ENCODE measurements around the gene PRKG1.

Gene PRKG1

DNA sequence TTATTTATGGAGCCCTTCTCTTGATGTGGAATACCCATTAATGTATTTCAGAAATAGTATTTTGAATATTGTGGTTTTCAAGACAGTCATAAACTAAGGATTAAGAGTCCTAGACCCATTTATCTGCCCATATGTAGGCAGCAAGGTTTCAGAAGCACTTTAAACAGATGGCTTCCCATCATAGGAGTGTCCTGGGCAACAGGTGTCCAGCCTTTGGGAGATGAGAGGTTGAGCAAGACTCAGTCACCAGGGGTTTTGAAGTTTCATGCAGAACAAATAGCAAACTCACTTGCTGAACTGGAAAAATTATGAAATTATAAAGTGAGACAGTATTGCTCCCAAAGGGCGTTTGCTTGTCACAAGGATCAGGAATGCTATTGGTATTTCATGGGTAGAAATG is 818.0 kb downstream of the PRKG1 start:
- Histone ChIP-seq H3K4me2 (ENCODE audit: low read length) (no peak overlapping the region), H3K4me3 (ENCODE audit: low read length) (no peak overlapping the region), H4K5ac (ENCODE audit: low read length) (no peak overlapping the region), H2BK120ac (ENCODE audit: low read depth, low read length) (no peak overlapping the region), H3K9ac (ENCODE audit: low read length) (no peak overlapping the region), H3K23ac (ENCODE audit: low read length) (no peak overlapping the region), H3K79me2 (ENCODE audit: control insufficient read depth, insufficient read depth, low read length) (no peaks in the 10 kb centered on the region), H2AK5ac (ENCODE audit: low read length) (no peak overlapping the region), H3K4ac (ENCODE audit: low read depth, low read length) (no peak overlapping the region), H3K4me1 (ENCODE audit: control insufficient read depth, low read depth, low read length) (no peaks in the 10 kb centered on the region), H4K8ac (ENCODE audit: low read depth, low read length) (no peak overlapping the region), H2BK5ac (ENCODE audit: low read length) (no peak overlapping the region), H3K27me3 (ENCODE audit: insufficient read depth, low read length, poor library complexity) (no peaks in the 10 kb centered on the region), H3K56ac (ENCODE audit: low read length) (no peak overlapping the region), H2BK15ac (replicated peaks; ENCODE audit: low read depth) (no peak overlapping the region), H3K36me3 (ENCODE audit: control insufficient read depth, insufficient read depth, low read length) (no peaks in the 10 kb centered on the region), H3K18ac (ENCODE audit: low read length) (no peak overlapping the region), H3K27ac (ENCODE audit: low read depth, low read length) (no peak overlapping the region), H3K79me1 (ENCODE audit: low read length) (no peaks in the 10 kb centered on the region)
- DNase-seq = no peak
- no CpG with 5 or more reads among the region's 1 CpG for WGBS (ENCODE audit: extremely low coverage, insufficient coverage, low lambda C conversion rate)

DNA sequence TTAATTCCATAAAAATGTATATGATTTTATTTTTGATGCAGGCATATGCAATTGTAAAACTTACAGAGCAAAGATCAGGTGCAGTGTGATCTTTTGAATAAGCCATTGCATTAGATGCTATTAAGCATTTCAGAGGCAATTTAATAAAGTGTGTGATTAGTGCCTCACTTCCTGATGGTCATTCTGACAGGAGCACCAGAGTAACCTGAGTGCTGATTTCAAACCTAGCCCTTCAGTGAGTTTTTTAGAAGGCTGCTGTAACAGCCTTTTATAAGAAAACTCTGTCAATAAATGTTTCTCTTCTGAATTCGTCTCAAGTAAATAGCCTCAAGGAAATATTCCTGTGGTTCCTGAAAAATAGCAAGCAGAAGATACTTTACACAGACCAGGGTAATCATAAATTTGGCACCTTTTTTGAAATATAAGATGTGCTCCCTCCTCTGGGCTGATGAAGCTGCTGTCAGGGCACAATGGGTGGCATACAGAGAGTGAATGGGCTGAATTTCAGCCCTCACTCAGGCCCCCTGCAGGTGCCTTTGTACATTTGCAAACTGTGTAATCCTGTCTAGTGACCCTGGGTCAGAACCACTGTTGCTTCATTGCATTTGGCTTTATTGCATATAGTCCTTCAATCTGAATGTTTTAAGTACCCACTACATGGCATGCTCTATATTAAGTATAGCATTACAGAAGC is 818.8 kb downstream of the PRKG1 start:
- Histone ChIP-seq H3K79me1 (ENCODE audit: low read length) (no peaks in the 10 kb centered on the region), H3K4me2 (ENCODE audit: low read length) (no peak overlapping the region), H2BK120ac (ENCODE audit: low read depth, low read length) (no peak overlapping the region), H3K27me3 (ENCODE audit: insufficient read depth, low read length, poor library complexity) (no peaks in the 10 kb centered on the region), H4K8ac (ENCODE audit: low read depth, low read length) (no peak overlapping the region), H3K23ac (ENCODE audit: low read length) (no peak overlapping the region), H3K79me2 (ENCODE audit: control insufficient read depth, insufficient read depth, low read length) (no peaks in the 10 kb centered on the region), H3K36me3 (ENCODE audit: control insufficient read depth, insufficient read depth, low read length) (no peaks in the 10 kb centered on the region), H2BK15ac (replicated peaks; ENCODE audit: low read depth) (no peak overlapping the region), H3K4ac (ENCODE audit: low read depth, low read length) (no peak overlapping the region), H4K5ac (ENCODE audit: low read length) (no peak overlapping the region), H3K18ac (ENCODE audit: low read length) (no peak overlapping the region), H3K4me1 (ENCODE audit: control insufficient read depth, low read depth, low read length) (no peaks in the 10 kb centered on the region), H3K9ac (ENCODE audit: low read length) (no peak overlapping the region), H3K4me3 (ENCODE audit: low read length) (no peak overlapping the region), H2BK5ac (ENCODE audit: low read length) (no peak overlapping the region), H2AK5ac (ENCODE audit: low read length) (no peak overlapping the region), H3K27ac (ENCODE audit: low read depth, low read length) (no peak overlapping the region), H3K56ac (ENCODE audit: low read length) (no peak overlapping the region)
- no CpG with 5 or more reads among the region's 1 CpG for WGBS (ENCODE audit: extremely low coverage, insufficient coverage, low lambda C conversion rate)
- DNase-seq = peak; percentile 53

DNA sequence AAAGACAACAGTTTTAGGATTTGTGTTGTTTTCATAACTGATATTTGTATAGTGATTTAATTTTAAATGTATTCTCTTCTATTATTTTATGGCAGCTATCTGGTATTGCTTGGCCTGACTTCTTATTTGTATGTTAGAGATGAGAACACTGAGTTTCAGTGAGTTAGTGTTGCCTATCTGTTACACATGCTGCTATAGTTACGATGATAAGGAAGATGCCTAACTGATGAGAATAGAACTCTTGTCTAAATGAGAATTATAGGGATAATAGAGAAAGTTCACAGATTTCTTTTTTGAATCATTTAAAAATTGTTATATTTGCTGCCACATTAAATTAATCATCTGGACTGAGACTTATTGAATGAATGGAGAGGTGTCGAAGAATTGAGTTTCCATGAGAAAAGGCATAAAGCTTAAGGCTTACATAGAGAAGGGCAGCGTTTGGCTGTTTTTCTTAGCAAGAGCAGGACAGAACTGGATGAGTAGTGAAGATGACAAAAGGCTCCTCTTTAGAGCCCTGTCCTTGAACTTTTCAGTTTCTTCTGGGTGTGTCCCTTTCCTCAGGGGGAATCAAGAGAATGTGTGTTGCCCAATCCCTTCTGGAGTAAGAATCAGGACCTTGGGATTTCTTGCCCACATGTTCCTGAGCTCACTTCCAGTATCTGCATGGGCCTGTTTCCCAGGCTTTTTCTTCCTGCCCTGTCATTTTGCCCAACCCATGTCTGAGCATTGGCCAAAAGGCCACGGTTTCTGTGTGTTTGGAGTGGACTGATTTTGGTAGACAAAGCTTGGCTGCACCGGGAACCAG is 820.7 kb downstream of the PRKG1 start:
- H3K27ac ChIP-seq (ENCODE audit: low read depth, low read length) = no peak overlapping the region
- no peak overlapping the region for H3K4ac ChIP-seq (ENCODE audit: low read depth, low read length)
- DNase-seq = no peak
- H2AK5ac ChIP-seq (ENCODE audit: low read length) = no peak overlapping the region
- no peak overlapping the region for H3K23ac ChIP-seq (ENCODE audit: low read length)
- no peak overlapping the region for H3K4me2 ChIP-seq (ENCODE audit: low read length)
- H3K4me1 ChIP-seq (ENCODE audit: control insufficient read depth, low read depth, low read length) = no peaks in the 10 kb centered on the region
- no CpG with 5 or more reads among the region's 5 CpGs for WGBS (ENCODE audit: extremely low coverage, insufficient coverage, low lambda C conversion rate)
- no peak overlapping the region for H2BK120ac ChIP-seq (ENCODE audit: low read depth, low read length)
- H3K27me3 ChIP-seq (ENCODE audit: insufficient read depth, low read length, poor library complexity) = no peaks in the 10 kb centered on the region
- no peak overlapping the region for H3K56ac ChIP-seq (ENCODE audit: low read length)
- no peak overlapping the region for H2BK5ac ChIP-seq (ENCODE audit: low read length)
- H3K18ac ChIP-seq (ENCODE audit: low read length) = no peak overlapping the region
- no peaks in the 10 kb centered on the region for H3K79me2 ChIP-seq (ENCODE audit: control insufficient read depth, insufficient read depth, low read length)
- H2BK15ac ChIP-seq (replicated peaks; ENCODE audit: low read depth) = no peak overlapping the region
- H4K8ac ChIP-seq (ENCODE audit: low read depth, low read length) = no peak overlapping the region
- no peaks in the 10 kb centered on the region for H3K79me1 ChIP-seq (ENCODE audit: low read length)
- H3K9ac ChIP-seq (ENCODE audit: low read length) = no peak overlapping the region
- no peaks in the 10 kb centered on the region for H3K36me3 ChIP-seq (ENCODE audit: control insufficient read depth, insufficient read depth, low read length)
- no peak overlapping the region for H4K5ac ChIP-seq (ENCODE audit: low read length)
- H3K4me3 ChIP-seq (ENCODE audit: low read length) = no peak overlapping the region

DNA sequence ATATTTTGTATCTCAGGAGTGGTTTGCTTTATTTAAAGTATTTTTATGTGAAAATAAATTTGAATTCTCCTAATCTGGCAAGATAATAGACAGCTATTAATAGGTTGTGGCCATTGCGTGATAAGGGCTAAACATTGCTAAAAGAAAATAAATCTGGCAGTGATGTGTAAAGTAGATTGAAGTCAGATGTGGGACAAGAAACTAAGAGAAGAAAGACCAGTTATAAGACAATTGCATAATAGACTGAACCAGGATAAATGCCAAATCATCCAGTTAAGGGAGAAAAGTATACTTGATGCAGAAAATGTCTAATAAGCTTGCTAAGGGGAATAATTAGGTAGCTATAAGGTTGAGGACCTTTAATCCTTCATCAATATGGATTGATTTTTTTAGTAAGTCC is 822.6 kb downstream of the PRKG1 start:
- H2BK15ac ChIP-seq (replicated peaks; ENCODE audit: low read depth) = no peak overlapping the region
- H2BK120ac ChIP-seq (ENCODE audit: low read depth, low read length) = no peak overlapping the region
- WGBS (ENCODE audit: extremely low coverage, insufficient coverage, low lambda C conversion rate) = no CpG with 5 or more reads among the region's 1 CpG
- no peak overlapping the region for H3K4me3 ChIP-seq (ENCODE audit: low read length)
- no peak overlapping the region for H3K4ac ChIP-seq (ENCODE audit: low read depth, low read length)
- no peak overlapping the region for H3K23ac ChIP-seq (ENCODE audit: low read length)
- no peak overlapping the region for H3K18ac ChIP-seq (ENCODE audit: low read length)
- no peak overlapping the region for H2AK5ac ChIP-seq (ENCODE audit: low read length)
- H3K56ac ChIP-seq (ENCODE audit: low read length) = no peak overlapping the region
- H3K36me3 ChIP-seq (ENCODE audit: control insufficient read depth, insufficient read depth, low read length) = no peaks in the 10 kb centered on the region
- H3K9ac ChIP-seq (ENCODE audit: low read length) = no peak overlapping the region
- H3K4me1 ChIP-seq (ENCODE audit: control insufficient read depth, low read depth, low read length) = no peaks in the 10 kb centered on the region
- DNase-seq = no peak
- no peaks in the 10 kb centered on the region for H3K79me1 ChIP-seq (ENCODE audit: low read length)
- no peak overlapping the region for H4K5ac ChIP-seq (ENCODE audit: low read length)
- H3K4me2 ChIP-seq (ENCODE audit: low read length) = no peak overlapping the region
- no peaks in the 10 kb centered on the region for H3K27me3 ChIP-seq (ENCODE audit: insufficient read depth, low read length, poor library complexity)
- H3K79me2 ChIP-seq (ENCODE audit: control insufficient read depth, insufficient read depth, low read length) = no peaks in the 10 kb centered on the region
- H2BK5ac ChIP-seq (ENCODE audit: low read length) = no peak overlapping the region
- H4K8ac ChIP-seq (ENCODE audit: low read depth, low read length) = no peak overlapping the region
- H3K27ac ChIP-seq (ENCODE audit: low read depth, low read length) = no peak overlapping the region

DNA sequence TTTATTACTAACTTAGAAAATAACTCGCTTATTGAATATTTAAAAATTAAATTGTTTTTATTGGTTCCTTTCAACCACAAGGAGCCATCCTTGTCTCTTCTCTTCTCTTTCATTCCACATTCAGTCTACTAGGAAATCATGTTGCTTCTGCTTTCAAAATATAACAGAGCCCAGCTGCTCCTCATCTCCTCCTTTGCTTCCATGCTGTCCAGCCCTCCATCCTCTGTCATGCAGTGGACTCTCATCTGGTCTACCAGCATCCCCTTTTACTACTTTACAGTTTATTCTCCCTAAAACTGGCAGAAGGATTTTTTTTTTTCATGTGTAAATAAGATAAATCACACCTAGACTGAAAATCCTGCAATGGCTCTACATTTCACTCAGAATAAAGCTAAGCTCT is 823.3 kb downstream of the PRKG1 start:
- Histone ChIP-seq H3K9ac (ENCODE audit: low read length) (no peak overlapping the region), H3K23ac (ENCODE audit: low read length) (no peak overlapping the region), H3K79me2 (ENCODE audit: control insufficient read depth, insufficient read depth, low read length) (no peaks in the 10 kb centered on the region), H3K4ac (ENCODE audit: low read depth, low read length) (no peak overlapping the region), H3K4me1 (ENCODE audit: control insufficient read depth, low read depth, low read length) (no peaks in the 10 kb centered on the region), H2BK15ac (replicated peaks; ENCODE audit: low read depth) (no peak overlapping the region), H3K4me3 (ENCODE audit: low read length) (no peak overlapping the region), H3K27ac (ENCODE audit: low read depth, low read length) (no peak overlapping the region), H3K18ac (ENCODE audit: low read length) (no peak overlapping the region), H3K79me1 (ENCODE audit: low read length) (no peaks in the 10 kb centered on the region), H4K8ac (ENCODE audit: low read depth, low read length) (no peak overlapping the region), H2AK5ac (ENCODE audit: low read length) (no peak overlapping the region), H3K56ac (ENCODE audit: low read length) (no peak overlapping the region), H3K4me2 (ENCODE audit: low read length) (no peak overlapping the region), H3K36me3 (ENCODE audit: control insufficient read depth, insufficient read depth, low read length) (no peaks in the 10 kb centered on the region), H2BK120ac (ENCODE audit: low read depth, low read length) (no peak overlapping the region), H2BK5ac (ENCODE audit: low read length) (no peak overlapping the region), H3K27me3 (ENCODE audit: insufficient read depth, low read length, poor library complexity) (no peaks in the 10 kb centered on the region), H4K5ac (ENCODE audit: low read length) (no peak overlapping the region)
- no CpG with 5 or more reads among the region's 1 CpG for WGBS (ENCODE audit: extremely low coverage, insufficient coverage, low lambda C conversion rate)
- no peak for DNase-seq
